NCI-H524 treated with DMSO at 0.1 percent for 48 hours (cell line): ENCODE results near the gene FCGR2B.
"Not testable (repeated sequence)": the region's sequence is repeated elsewhere in the genome, so short reads cannot be mapped to it uniquely, and the experiment has no call there.

Experiments
- DNase-seq: peaks from one replicate; lab custom pipeline; 2025; lab: John Stamatoyannopoulos, UW

FCGR2B gene

GRCh38 chr1:161647507-161648360 is 15.2 kb upstream of the FCGR2B start:
- DNase-seq: not testable (repeated sequence)

- DNase-seq: not testable (repeated sequence)
These were observed 9.4 kb upstream of the FCGR2B start for GRCh38 chr1:161653541-161653940.

GRCh38 chr1:161653971-161654370 is 9.0 kb upstream of the FCGR2B start:
- DNase-seq: not testable (repeated sequence)

- not testable (repeated sequence) for DNase-seq
These were observed 4.4 kb upstream of the FCGR2B start for GRCh38 chr1:161658524-161658923.

- DNase-seq: not testable (repeated sequence)
These were observed 1.2 kb upstream of the FCGR2B start for GRCh38 chr1:161661660-161662311.

- not testable (repeated sequence) for DNase-seq
These were observed 626 bp downstream of the FCGR2B start for GRCh38 chr1:161663569-161663968.

- DNase-seq: not testable (repeated sequence)
These were observed 1.7 kb downstream of the FCGR2B start for GRCh38 chr1:161664689-161665088.

- not testable (repeated sequence) for DNase-seq
These were observed 8.4 kb downstream of the FCGR2B start for GRCh38 chr1:161671045-161672020.

- DNase-seq: not testable (repeated sequence)
These were observed 10.5 kb downstream of the FCGR2B start for GRCh38 chr1:161673437-161673836.

- not testable (repeated sequence) for DNase-seq
These were observed 11.5 kb downstream of the FCGR2B start for GRCh38 chr1:161674447-161674846.

GRCh38 chr1:161674908-161675307 is 12.0 kb downstream of the FCGR2B start:
- DNase-seq: not testable (repeated sequence)

- no peak for DNase-seq
These were observed 13.5 kb downstream of the FCGR2B start for GRCh38 chr1:161676441-161676840.

GRCh38 chr1:161676958-161677689 is 14.2 kb downstream of the FCGR2B start:
- DNase-seq: no peak

- DNase-seq: no peak
These were observed 15.6 kb downstream of the FCGR2B start for GRCh38 chr1:161678500-161678899.

GRCh38 chr1:161681879-161682278 is 18.9 kb downstream of the FCGR2B start:
- no peak for DNase-seq

GRCh38 chr1:161688946-161689345 is 26.0 kb downstream of the FCGR2B start:
- DNase-seq: no peak

GRCh38 chr1:161691846-161692245 is 28.9 kb downstream of the FCGR2B start:
- DNase-seq: no peak

GRCh38 chr1:161693020-161693712 is 30.2 kb downstream of the FCGR2B start:
- DNase-seq: not testable (repeated sequence)

GRCh38 chr1:161698302-161698701 is 35.4 kb downstream of the FCGR2B start:
- not testable (repeated sequence) for DNase-seq

GRCh38 chr1:161702250-161702649 is 39.3 kb downstream of the FCGR2B start:
- DNase-seq: no peak

- DNase-seq: no peak
These were observed 42.6 kb downstream of the FCGR2B start for GRCh38 chr1:161705537-161705936.
